ENCODE measurements around the gene SPAG7. TPM values are rescaled to one million over a fixed set of nuclear protein-coding genes. Genes with fewer than 3 reads are reported as not detected.

Gene SPAG7
- total RNA-seq, 1 experiment from 2014 or later = 105 TPM

- peak overlapping the region; percentile 100 for H3K4me3 ChIP-seq (ENCODE audit: insufficient read depth, low read depth, low read length)
- H3K27me3 ChIP-seq (ENCODE audit: control insufficient read depth, insufficient read depth, low read length) = no peaks in the 10 kb centered on the region
- peaks cover 18% of the 10 kb centered on the region for H3K36me3 ChIP-seq (replicated peaks; ENCODE audit: control insufficient read depth, insufficient read depth, low read length)
- DNase-seq = peak; percentile 94
Observed at GRCh38 chr17:4949321-4950074, 18.1 kb downstream of the SPAG7 start.

- H3K4me3 ChIP-seq (ENCODE audit: insufficient read depth, low read depth, low read length) = peak overlapping the region; percentile 100
- H3K27me3 ChIP-seq (ENCODE audit: control insufficient read depth, insufficient read depth, low read length) = no peaks in the 10 kb centered on the region
- DNase-seq = peak; percentile 99
- peaks cover 18% of the 10 kb centered on the region for H3K36me3 ChIP-seq (replicated peaks; ENCODE audit: control insufficient read depth, insufficient read depth, low read length)
Observed at GRCh38 chr17:4948931-4949320, 18.7 kb downstream of the SPAG7 start.

DNA sequence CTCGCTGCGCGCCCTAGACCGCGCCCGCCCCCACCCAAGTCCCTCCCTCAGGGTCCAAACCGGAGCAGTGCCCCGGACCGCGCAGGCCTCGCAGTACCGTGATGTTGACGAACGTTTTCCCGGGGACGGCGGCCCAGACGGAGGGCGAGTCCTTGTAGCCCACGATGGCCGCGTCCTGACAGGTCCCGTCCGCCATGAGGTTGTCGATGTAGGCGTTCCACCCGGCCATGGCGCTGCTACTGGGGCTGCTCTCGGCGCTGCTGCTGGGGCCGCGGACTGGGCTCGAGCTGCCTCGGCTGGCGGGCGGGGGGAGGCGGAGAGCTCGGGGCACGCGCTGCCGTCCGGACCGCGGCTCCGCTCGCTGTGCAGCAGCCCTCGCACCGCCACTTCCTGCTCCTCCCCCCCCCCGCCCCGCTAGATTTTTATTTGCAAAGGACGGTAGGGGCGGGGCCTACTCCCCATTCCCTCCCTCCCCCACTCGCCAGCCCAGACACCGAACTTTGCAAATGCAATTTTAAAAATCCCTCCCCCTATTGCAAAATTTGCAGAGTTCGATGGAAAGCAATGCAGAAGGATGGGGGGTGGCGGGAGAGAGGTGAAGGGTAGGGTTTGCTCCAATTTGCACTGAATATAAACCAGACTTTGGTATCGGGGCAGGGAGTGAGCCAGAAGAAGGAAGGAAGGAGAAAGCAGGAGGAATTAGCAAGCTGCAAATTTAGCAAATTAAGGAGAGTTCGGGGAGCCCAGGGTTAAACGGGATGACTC, 19.3 kb downstream of the SPAG7 start, which contains the start of gene PFN1:
TSS of gene PFN1 (minus strand) at position 365 of the 765 bp plus-strand sequence. CDS start at position 229, 136 bp downstream.
- H3K4me3 ChIP-seq (ENCODE audit: insufficient read depth, low read depth, low read length) = peak within 1 kb of the TSS; percentile 100
- H3K27me3 ChIP-seq (ENCODE audit: control insufficient read depth, insufficient read depth, low read length) = no peaks in the 10 kb centered on the region
- peaks cover 19% of the 10 kb centered on the region for H3K36me3 ChIP-seq (replicated peaks; ENCODE audit: control insufficient read depth, insufficient read depth, low read length)
- DNase-seq = peak; percentile 97

DNA sequence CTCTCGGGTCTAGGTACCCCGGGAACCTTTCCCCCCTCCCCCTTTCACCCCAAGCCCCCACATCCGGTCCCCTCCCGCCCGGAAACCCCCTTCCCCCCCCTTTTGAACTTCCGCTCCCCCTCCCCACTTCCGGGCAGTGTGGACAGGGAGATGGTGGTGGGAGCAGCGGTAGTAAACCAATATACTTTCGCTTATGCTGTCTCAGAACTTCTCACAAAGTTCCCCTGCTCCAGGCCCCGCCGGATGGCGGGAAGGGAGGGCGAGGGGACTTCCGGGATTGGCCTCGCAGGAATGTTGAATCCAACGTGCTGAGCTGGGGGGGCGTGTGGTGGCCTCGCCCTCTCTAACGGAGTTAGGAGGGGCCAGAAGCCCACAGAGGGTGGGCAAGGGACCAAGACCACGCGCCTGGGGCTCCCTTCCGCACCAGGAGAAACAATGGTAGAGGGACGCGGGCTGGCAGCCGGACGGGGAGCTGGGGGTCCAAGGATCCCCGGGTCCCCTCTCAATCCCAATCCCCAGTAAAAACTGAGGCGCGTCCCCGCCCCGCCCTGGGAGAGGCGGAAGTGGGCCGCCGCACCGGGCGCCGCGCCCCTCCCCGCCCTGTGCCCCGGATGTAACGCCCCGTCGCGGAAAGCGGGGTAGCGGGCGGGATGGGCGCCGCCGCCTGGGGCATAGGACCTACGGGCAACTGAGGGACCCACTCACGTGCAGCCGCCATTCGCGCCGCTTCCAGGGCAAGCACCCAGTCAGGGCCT, 20.0 kb downstream of the SPAG7 start:
- DNase-seq = peak; percentile 91

DNA sequence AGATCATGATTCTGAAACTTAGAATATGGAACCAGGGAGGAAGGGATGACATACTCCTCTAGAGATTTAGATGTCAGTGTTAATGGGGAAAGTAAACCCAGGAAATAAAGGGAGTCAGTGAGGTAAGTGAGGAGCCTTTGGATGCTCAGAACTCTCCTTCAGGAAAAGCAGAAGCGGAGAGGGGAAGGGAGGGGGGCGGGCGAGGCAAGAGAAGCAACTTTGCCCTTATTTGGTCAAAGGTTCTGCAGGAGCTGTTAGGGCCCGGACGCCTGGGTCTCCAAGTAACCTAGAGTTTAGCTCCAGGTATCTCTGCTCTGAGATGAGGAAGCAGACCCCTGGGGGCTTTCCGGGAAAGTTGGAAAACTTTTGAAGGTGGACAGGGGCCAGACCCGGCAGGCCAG, 20.6 kb downstream of the SPAG7 start:
- Histone ChIP-seq H3K4me3 (ENCODE audit: insufficient read depth, low read depth, low read length) (peak overlapping the region; percentile 100), H3K36me3 (replicated peaks; ENCODE audit: control insufficient read depth, insufficient read depth, low read length) (peaks cover 32% of the 10 kb centered on the region), H3K27me3 (ENCODE audit: control insufficient read depth, insufficient read depth, low read length) (no peaks in the 10 kb centered on the region)
- no peak for DNase-seq

More for the DNA sequence above, 20.0 kb downstream of the SPAG7 start:
- H3K36me3 ChIP-seq (replicated peaks; ENCODE audit: control insufficient read depth, insufficient read depth, low read length) = peaks cover 27% of the 10 kb centered on the region
- peak overlapping the region; percentile 100 for H3K4me3 ChIP-seq (ENCODE audit: insufficient read depth, low read depth, low read length)
- no peaks in the 10 kb centered on the region for H3K27me3 ChIP-seq (ENCODE audit: control insufficient read depth, insufficient read depth, low read length)

DNA sequence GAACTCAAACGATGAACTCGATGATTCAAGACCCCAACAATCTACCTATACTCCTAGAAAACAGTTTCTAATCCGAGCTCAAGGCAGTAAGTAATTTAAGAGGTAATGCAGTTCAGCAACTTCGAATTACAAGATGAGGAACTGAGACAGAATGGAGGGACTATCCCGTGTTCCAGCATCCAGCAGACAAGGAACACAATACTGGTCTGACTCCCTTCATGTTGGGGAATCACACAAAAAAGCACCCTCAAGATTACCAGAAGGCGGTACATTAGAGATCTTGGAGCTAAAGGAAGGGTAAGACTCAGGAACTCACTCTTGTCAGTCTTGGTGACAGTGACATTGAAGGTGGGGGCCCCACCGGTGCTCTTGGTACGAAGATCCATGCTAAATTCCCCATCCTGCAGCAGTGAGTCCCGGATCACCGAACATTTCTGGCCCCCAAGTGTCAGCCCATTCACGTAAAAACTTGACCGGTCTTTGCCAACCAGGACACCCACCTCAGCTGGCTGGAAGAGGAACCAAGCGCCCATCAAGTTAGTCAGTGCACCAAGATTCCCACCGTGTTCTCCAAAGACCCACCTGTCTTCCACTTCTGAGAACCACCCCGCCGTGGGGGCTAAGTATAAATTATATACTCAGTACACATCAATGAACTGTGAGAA, 21.2 kb downstream of the SPAG7 start:
- Histone ChIP-seq H3K27me3 (ENCODE audit: control insufficient read depth, insufficient read depth, low read length) (no peaks in the 10 kb centered on the region), H3K36me3 (replicated peaks; ENCODE audit: control insufficient read depth, insufficient read depth, low read length) (peaks cover 34% of the 10 kb centered on the region), H3K4me3 (ENCODE audit: insufficient read depth, low read depth, low read length) (peak overlapping the region; percentile 100)
- DNase-seq = no peak

GRCh38 chr17:4945944-4946280, 21.7 kb downstream of the SPAG7 start:
- no peaks in the 10 kb centered on the region for H3K27me3 ChIP-seq (ENCODE audit: control insufficient read depth, insufficient read depth, low read length)
- peak; percentile 29 for DNase-seq
- H3K36me3 ChIP-seq (replicated peaks; ENCODE audit: control insufficient read depth, insufficient read depth, low read length) = peaks cover 34% of the 10 kb centered on the region
- no peak overlapping the region for H3K4me3 ChIP-seq (ENCODE audit: insufficient read depth, low read depth, low read length)

DNA sequence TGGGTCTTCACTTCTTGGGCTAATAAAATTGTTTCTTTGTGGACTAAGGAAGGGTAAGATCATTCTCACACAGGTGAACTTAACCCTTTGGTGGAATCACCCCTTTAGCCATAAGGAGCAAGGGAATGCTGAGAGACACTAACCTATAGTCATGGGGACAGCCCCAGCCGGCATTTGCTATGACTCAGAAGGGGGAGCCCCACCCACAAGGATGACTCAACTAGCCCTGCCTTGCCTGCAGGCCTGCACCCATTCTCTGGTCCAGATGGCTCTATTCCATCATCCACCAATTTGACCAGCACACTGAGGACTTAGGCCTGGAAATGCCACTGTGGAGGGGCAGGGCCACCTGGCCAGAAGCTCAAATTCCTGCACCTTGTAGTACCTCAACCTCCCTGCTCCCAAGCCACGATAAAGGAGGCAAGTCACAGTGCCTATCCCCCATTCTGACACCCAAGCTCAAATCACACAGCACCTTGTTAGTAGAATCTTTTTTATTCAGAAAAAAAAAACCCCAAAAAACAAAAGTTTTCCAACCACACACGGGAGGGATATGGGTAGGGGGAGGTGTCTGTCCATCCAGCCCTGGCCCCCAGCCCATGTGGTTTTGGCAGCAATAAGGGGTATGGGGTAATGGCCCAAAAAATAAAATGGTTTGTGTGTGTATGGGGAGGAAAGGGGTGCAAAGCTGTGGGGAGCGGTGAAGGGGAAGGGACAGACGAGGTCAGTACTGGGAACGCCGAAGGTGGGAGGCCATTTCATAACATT, 22.3 kb downstream of the SPAG7 start:
- no peak overlapping the region for H3K4me3 ChIP-seq (ENCODE audit: insufficient read depth, low read depth, low read length)
- H3K27me3 ChIP-seq (ENCODE audit: control insufficient read depth, insufficient read depth, low read length) = no peaks in the 10 kb centered on the region
- H3K36me3 ChIP-seq (replicated peaks; ENCODE audit: control insufficient read depth, insufficient read depth, low read length) = peaks cover 34% of the 10 kb centered on the region
- peak; percentile 72 for DNase-seq

DNA sequence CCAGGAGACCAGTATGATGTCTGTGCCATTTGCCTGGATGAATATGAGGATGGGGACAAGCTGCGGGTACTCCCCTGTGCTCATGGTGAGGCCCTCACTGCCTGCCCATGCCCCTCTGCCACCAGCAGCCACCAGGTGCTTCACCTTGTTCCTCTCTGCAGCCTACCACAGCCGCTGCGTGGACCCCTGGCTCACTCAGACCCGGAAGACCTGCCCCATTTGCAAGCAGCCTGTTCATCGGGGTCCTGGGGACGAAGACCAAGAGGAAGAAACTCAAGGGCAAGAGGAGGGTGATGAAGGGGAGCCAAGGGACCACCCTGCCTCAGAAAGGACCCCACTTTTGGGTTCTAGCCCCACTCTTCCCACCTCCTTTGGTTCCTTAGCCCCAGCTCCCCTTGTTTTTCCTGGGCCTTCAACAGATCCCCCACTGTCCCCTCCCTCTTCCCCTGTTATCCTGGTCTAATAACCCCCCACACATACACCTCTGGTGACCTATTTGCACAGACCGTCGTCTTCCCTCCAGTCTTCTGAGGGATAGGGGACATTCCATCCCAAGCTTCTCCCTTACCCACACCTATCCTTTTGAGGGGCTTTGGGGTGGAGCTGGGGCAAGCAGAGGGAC, 23.0 kb downstream of the SPAG7 start:
- peak; percentile 31 for DNase-seq

GRCh38 chr17:4944163-4944553, 23.5 kb downstream of the SPAG7 start:
- DNase-seq = peak; percentile 51
- no peak overlapping the region for H3K4me3 ChIP-seq (ENCODE audit: insufficient read depth, low read depth, low read length)
- H3K36me3 ChIP-seq (replicated peaks; ENCODE audit: control insufficient read depth, insufficient read depth, low read length) = peaks cover 34% of the 10 kb centered on the region
- H3K27me3 ChIP-seq (ENCODE audit: control insufficient read depth, insufficient read depth, low read length) = no peaks in the 10 kb centered on the region

More for the DNA sequence above, 23.0 kb downstream of the SPAG7 start:
- Histone ChIP-seq H3K4me3 (ENCODE audit: insufficient read depth, low read depth, low read length) (no peak overlapping the region), H3K36me3 (replicated peaks; ENCODE audit: control insufficient read depth, insufficient read depth, low read length) (peaks cover 34% of the 10 kb centered on the region), H3K27me3 (ENCODE audit: control insufficient read depth, insufficient read depth, low read length) (no peaks in the 10 kb centered on the region)

DNA sequence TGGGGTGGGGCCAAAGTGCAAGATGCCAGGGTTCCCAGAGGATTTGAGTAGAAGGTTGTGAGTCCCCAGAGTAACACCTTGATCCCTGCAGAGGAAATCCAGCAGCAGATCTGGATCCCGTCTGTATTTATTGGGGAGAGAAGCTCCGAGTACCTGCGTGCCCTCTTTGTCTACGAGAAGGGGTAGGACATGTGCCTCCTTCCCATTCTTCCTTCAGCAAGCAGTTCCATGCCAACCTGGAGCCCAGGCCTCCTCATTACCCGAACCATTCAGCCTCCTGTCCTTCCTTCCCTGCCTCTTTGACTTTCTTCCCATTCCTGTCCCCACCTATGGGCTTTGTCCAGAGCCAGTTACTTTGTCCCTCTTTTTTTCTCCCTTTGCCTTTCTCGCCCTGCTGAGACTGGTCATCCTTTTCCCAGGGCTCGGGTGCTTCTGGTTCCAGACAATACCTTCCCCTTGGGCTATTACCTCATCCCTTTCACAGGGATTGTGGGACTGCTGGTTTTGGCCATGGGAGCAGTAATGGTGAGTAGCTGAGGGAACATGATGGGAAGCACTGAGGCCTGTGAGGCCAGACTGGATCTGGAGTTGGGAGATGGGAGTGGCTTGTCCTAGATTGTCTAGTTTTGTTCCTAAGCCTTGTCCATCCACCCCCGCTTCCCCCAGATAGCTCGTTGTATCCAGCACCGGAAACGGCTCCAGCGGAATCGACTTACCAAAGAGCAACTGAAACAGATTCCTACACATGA, 24.7 kb downstream of the SPAG7 start:
- peaks cover 36% of the 10 kb centered on the region for H3K36me3 ChIP-seq (replicated peaks; ENCODE audit: control insufficient read depth, insufficient read depth, low read length)
- H3K27me3 ChIP-seq (ENCODE audit: control insufficient read depth, insufficient read depth, low read length) = no peaks in the 10 kb centered on the region
- no peak overlapping the region for H3K4me3 ChIP-seq (ENCODE audit: insufficient read depth, low read depth, low read length)
- no peak for DNase-seq

GRCh38 chr17:4941319-4941610, 26.4 kb downstream of the SPAG7 start:
- Histone ChIP-seq H3K4me3 (ENCODE audit: insufficient read depth, low read depth, low read length) (peak overlapping the region; percentile 89; the same call in 1 of the 2 replicates), H3K27me3 (ENCODE audit: control insufficient read depth, insufficient read depth, low read length) (no peaks in the 10 kb centered on the region), H3K36me3 (replicated peaks; ENCODE audit: control insufficient read depth, insufficient read depth, low read length) (peaks cover 38% of the 10 kb centered on the region)
- DNase-seq = no peak

All from H7 (cell line).